Esophagus muscularis mucosa (tissue), 4 donors: ENCODE measurements around the gene UBE2J2. TPM values are rescaled to one million over a fixed set of nuclear protein-coding genes. Genes with fewer than 3 reads are reported as not detected.

Source experiments
- DNase-seq: peaks from one replicate; pipeline ENCODE4 v3.0.0-alpha.2; 2017; ENCODE audit errors: extremely low spot score
- H3K27ac ChIP-seq, 4 donors: fragments of 200-600 bp; sonication (generic); replicated peaks in 1 of 4; 1 replicate in 3 of 4; 2 replicates in 1 of 4; pipeline ENCODE4 v1.5.1; 2016 to 2019; ENCODE audit warnings: mild to moderate bottlenecking in 1 of 4
- H3K27me3 ChIP-seq, 4 donors: fragments of 200-600 bp; sonication (generic); one replicate each; pipeline versions ENCODE4 v1.5.1 to v1.6.0; 2016 to 2019
- H3K36me3 ChIP-seq, 4 donors: fragments of 200-600 bp; sonication (generic); one replicate each; pipeline ENCODE4 v1.5.1; 2016 to 2019
- H3K4me1 ChIP-seq, 4 donors: fragments of 200-600 bp; sonication (generic); one replicate each; pipeline ENCODE4 v1.5.1; 2016 to 2019
- H3K4me3 ChIP-seq, 4 donors: fragments of 200-600 bp; sonication (generic); 1 replicate in 2 of 4; 2 replicates in 2 of 4; pipeline ENCODE4 v1.5.1; 2016 to 2019; ENCODE audit warnings: mild to moderate bottlenecking in 4 of 4, moderate library complexity in 1 of 4
- H3K9me3 ChIP-seq, 4 donors: fragments of 200-600 bp; sonication (generic); 1 replicate in 3 of 4; 2 replicates in 1 of 4; pipeline ENCODE4 v1.5.1; 2016 to 2019
- EP300 ChIP-seq: sonication (generic); formaldehyde crosslinking; IDR thresholded peaks from one replicate; pipeline ENCODE4 v1.6.1; 2017; ENCODE audit warnings: antibody characterized with exemption
- POLR2A ChIP-seq: fragments of 450-650 bp; IDR thresholded peaks from one replicate; pipeline ENCODE4 v1.6.1; 2017; ENCODE audit warnings: antibody characterized with exemption, moderate library complexity, mild to moderate bottlenecking, low read depth
- POLR2AphosphoS5 ChIP-seq, 2 donors: sonication (generic); formaldehyde crosslinking; IDR thresholded peaks; one replicate each; pipeline ENCODE4 v1.6.1; 2017; ENCODE audit warnings: antibody characterized with exemption in 2 of 2
- WGBS: methylation state at CpG from one replicate; pipeline ENCODE4 v1.1.5; 2018; 5-methylcytosine and 5-hydroxymethylcytosine counted together
- intact Hi-C: fragments of 100-400 bp; cut with DNase I; formaldehyde crosslinking; loops from one replicate; pipeline ENCODE4 v1.15.1; 2023
- total RNA-seq, 4 donors: library from RNA; depleted of rRNA; stranded (reverse); fragments of >200 nt; gene quantifications; one replicate each; pipeline versions ENCODE4 v1.1.0 to v1.2.1, GENCODE V29; 2016
- TF ChIP-seq, protein P1 (sequence below), 3 experiments: fragments of 200-600 bp in 2 of 3; fragments of 450-650 bp in 1 of 3; sonication (generic) in 2 of 3; IDR thresholded peaks; one replicate each; pipeline ENCODE4 v1.5.1; 2017 to 2019; ENCODE audit warnings: antibody characterized with exemption in 3 of 3, mild to moderate bottlenecking in 2 of 3, moderate library complexity in 1 of 3

UBE2J2 gene
- total RNA-seq, 4 donors from 2014 or later: 34.9 to 61.4 (median 49.5) TPM

DNA sequence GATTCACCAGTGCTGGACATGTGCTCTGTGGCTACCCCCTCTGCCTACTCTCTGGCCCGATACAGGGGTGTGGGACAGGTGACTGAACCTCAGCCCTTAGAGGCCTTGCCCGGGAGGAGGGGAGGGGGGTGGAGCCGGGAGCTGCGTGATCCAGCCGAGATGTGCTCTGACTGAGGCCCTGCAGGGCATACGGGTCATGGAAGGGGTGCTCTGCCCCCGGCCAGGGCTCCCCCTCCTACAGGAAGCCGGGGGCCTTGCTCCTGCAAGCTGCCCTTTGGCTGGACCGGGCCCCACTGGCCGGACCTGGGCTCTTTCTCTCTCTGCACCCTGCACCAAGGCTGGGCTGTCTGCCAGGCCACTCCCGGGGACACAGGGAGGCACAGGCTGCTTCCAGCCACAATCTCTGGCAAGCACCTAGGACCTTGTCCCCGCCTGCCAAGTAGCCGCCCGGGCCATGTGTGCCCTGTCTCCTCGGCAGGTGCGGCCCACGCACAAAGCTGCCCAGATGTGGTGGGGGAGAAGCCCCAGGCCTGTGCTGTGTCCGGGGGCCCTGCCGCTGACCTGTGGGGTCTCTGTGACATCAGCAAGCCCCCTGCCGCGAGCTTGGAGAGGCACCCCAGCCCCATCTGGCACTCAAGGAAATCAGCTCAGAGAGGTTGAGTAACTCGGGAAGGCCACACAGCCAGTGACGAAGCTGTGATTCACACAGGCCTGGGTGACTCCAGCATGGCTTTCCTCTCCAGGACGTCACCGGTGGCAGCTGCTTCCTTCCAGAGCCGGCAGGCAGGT, 8.1 kb upstream of the UBE2J2 start:
- Histone ChIP-seq H3K36me3 (no peaks in the 10 kb centered on the region), H3K9me3 (no peaks in the 10 kb centered on the region), H3K27ac (no peak overlapping the region), H3K4me3 (no peak overlapping the region), H3K4me1 (peaks cover 0 to 6% (median 0%) of the 10 kb centered on the region in 4 donors), H3K27me3 (peaks cover 0 to 25% (median 1%) of the 10 kb centered on the region in 4 donors)
- TF ChIP-seq POLR2AphosphoS5 (IDR thresholded peaks at IDR 0.05) (no peak), EP300 (no peak), POLR2A (no peak)
- TF ChIP-seq, protein P1, sequence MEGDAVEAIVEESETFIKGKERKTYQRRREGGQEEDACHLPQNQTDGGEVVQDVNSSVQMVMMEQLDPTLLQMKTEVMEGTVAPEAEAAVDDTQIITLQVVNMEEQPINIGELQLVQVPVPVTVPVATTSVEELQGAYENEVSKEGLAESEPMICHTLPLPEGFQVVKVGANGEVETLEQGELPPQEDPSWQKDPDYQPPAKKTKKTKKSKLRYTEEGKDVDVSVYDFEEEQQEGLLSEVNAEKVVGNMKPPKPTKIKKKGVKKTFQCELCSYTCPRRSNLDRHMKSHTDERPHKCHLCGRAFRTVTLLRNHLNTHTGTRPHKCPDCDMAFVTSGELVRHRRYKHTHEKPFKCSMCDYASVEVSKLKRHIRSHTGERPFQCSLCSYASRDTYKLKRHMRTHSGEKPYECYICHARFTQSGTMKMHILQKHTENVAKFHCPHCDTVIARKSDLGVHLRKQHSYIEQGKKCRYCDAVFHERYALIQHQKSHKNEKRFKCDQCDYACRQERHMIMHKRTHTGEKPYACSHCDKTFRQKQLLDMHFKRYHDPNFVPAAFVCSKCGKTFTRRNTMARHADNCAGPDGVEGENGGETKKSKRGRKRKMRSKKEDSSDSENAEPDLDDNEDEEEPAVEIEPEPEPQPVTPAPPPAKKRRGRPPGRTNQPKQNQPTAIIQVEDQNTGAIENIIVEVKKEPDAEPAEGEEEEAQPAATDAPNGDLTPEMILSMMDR (IDR thresholded peaks at IDR 0.05): no peak
- intact Hi-C loops: no loop called here
- WGBS: 66% methylated on average over 7 of the region's 26 CpGs
- DNase-seq: no peak

DNA sequence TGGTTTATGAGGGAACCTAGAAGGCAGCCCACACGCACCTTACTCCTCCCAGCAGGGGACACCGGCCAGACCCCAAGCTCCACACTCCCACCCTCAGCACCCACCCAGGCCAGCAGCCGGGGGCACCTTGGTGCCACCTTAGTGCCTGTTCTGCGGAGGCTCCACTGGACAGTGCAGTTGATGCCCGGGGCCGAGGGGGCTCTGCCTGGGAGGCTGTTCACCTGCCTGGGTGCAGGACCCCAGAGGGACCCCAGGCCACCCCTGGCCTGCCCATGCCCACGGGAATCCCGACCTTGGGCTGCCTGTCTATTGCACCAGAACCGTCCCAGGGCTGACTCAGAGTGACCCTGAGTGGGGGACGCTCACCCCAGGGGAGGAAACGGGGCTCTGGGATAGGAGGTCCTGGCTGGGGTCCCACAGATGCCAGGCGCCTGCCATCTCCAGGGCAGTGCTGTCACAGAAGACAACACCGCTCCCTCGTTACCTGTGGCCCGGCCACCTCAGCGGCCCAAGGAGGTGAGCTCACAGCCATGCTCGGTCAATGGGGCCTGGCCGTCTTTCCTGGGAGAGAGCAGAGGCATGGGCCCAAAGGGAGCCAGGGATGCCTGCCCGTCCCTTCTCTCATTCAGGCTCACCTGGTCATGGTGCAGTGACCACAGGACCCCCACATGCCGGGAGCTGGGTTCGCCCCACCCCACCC, 7.3 kb upstream of the UBE2J2 start:
- peaks cover 0 to 17% (median 0%) of the 10 kb centered on the region in 4 donors for H3K27me3 ChIP-seq
- no peak for DNase-seq
- H3K27ac ChIP-seq: no peak overlapping the region
- TF ChIP-seq, protein P1 (IDR thresholded peaks at IDR 0.05): no peak
- TF ChIP-seq POLR2AphosphoS5 (IDR thresholded peaks at IDR 0.05) (no peak), POLR2A (no peak), EP300 (no peak)
- H3K4me1 ChIP-seq: peaks cover 0 to 6% (median 0%) of the 10 kb centered on the region in 4 donors
- intact Hi-C loops: no loop called here
- 89% methylated on average over 5 of the region's 21 CpGs for WGBS
- H3K9me3 ChIP-seq: no peaks in the 10 kb centered on the region
- no peaks in the 10 kb centered on the region for H3K36me3 ChIP-seq
- no peak overlapping the region for H3K4me3 ChIP-seq

DNA sequence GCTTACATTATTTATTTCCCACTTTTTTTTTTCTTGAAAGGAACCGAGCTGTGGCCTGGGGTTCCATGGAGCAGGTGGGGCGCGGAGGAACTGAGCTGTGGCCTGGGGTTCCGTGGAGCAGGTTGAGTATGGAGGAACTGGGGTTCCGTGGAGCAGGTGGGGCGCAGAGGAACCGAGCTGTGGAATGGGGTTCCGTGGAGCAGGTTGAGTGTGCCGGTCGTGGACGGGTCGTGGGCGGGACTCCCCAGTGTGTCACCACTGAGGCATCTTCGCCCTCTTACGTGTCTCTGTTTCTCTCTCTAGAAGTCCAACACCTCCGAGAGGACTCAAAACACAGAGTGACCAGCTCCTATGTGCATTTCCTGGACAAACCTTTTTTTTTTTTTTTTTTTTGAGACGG, 5.4 kb upstream of the UBE2J2 start:
- intact Hi-C loops: no loop called here
- DNase-seq: no peak
- no peaks in the 10 kb centered on the region for H3K27me3 ChIP-seq
- H3K27ac ChIP-seq: no peak overlapping the region
- no peak for TF ChIP-seq EP300
- no peak for TF ChIP-seq POLR2AphosphoS5 (IDR thresholded peaks at IDR 0.05)
- TF ChIP-seq, protein P1 (IDR thresholded peaks at IDR 0.05): no peak
- TF ChIP-seq POLR2A: no peak
- 94% methylated on average over 17 of the region's 17 CpGs for WGBS
- no peaks in the 10 kb centered on the region for H3K36me3 ChIP-seq
- no peaks in the 10 kb centered on the region for H3K9me3 ChIP-seq
- H3K4me1 ChIP-seq: peaks cover 9 to 24% (median 11%) of the 10 kb centered on the region in 4 donors
- no peak overlapping the region for H3K4me3 ChIP-seq

DNA sequence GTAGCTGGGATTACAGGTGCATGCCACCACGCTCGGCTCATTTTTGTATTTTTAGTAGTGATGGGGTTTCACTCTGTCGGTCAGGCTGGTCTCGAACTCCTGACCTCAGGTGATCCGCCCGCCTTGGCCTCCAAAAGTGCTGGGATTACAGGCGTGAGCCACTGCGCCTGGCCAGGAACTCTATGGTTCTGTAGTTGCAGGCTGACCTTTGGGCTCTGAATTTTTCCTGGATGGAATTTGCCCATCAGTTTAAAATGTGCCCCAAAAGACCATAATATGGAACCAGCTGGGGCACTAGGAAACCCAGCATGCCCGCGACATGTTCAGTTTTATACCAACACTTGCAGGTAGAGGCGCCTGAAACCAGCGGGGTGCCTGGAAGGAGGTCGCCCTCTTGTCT, 5.0 kb upstream of the UBE2J2 start:
- Histone ChIP-seq H3K4me3 (no peak overlapping the region), H3K4me1 (peaks cover 9 to 25% (median 11%) of the 10 kb centered on the region in 4 donors), H3K27ac (no peak overlapping the region), H3K27me3 (no peaks in the 10 kb centered on the region), H3K9me3 (no peaks in the 10 kb centered on the region), H3K36me3 (no peaks in the 10 kb centered on the region)
- TF ChIP-seq POLR2A (no peak), EP300 (no peak), POLR2AphosphoS5 (IDR thresholded peaks at IDR 0.05) (no peak)
- TF ChIP-seq, protein P1 (IDR thresholded peaks at IDR 0.05): no peak
- intact Hi-C loops: no loop called here
- WGBS: 98% methylated on average over 13 of the region's 13 CpGs
- no peak for DNase-seq
